Retinal pigment epithelial cell (primary cell): ENCODE results near the gene FAM163B.
A peak's percentile ranks its signal among the peaks of the same experiment; 100 is the strongest.

ENCODE experiments used
- DNase-seq: peaks from one replicate; pipeline ENCODE4 v3.0.0-alpha.2; 2010; ENCODE audit warnings: low read depth
- H3K4me3 ChIP-seq: 2 replicates; pipeline ENCODE4 v1.5.1; 2011; ENCODE audit warnings: mild to moderate bottlenecking, low read length, control low read depth, moderate library complexity
- CTCF ChIP-seq: conservative IDR thresholded peaks from 2 replicates; pipeline ENCODE4 v1.5.1; 2011; ENCODE audit warnings: low read depth, low read length, control low read depth, inconsistent platforms

Gene FAM163B

GRCh38 chr9:133538176-133538575 is 71.0 kb downstream of the FAM163B start:
- TF ChIP-seq CTCF, result no peak
- no peak for DNase-seq
- no peak overlapping the region for H3K4me3 ChIP-seq

GRCh38 chr9:133537257-133537656 is 71.9 kb downstream of the FAM163B start:
- TF ChIP-seq CTCF, result no peak
- no peak for DNase-seq
- no peak overlapping the region for H3K4me3 ChIP-seq

GRCh38 chr9:133536536-133536935 is 72.7 kb downstream of the FAM163B start:
- no peak for DNase-seq
- no peak for TF ChIP-seq CTCF
- no peak overlapping the region for H3K4me3 ChIP-seq

- no peak for TF ChIP-seq CTCF
- H3K4me3 ChIP-seq, result no peak overlapping the region
- no peak for DNase-seq
Measured at GRCh38 chr9:133536080-133536479, 73.1 kb downstream of the FAM163B start.

GRCh38 chr9:133535306-133535877 is 73.8 kb downstream of the FAM163B start:
- H3K4me3 ChIP-seq, result no peak overlapping the region
- TF ChIP-seq CTCF, result no peak
- DNase-seq, result no peak

- peak within 1 kb of the TSS; percentile 21 for H3K4me3 ChIP-seq
- no peak for DNase-seq
- TF ChIP-seq CTCF, result no peak
Measured at GRCh38 chr9:133534346-133535291, 74.6 kb downstream of the FAM163B start, which contains the start of gene ADAMTSL2. TSS of gene ADAMTSL2 (plus strand) at chr9:133534704. CDS start at chr9:133536713, 2,009 bp downstream.
